GM19468 (cell line): ENCODE measurements around the gene OTOP3.
"Not testable (repeated sequence)": the region's sequence is repeated elsewhere in the genome, so short reads cannot be mapped to it uniquely, and the experiment has no call there.

Experiments
- ATAC-seq: cut with Tn5 transposase; IDR thresholded peaks from one replicate; pipeline ENCODE4 v1.9.1; 2021; ENCODE audit warnings: mild to moderate bottlenecking, moderate library complexity, moderate number of reproducible peaks; ENCODE audit not compliant: unreplicated experiment; ENCODE audit errors: extremely low read depth

Gene OTOP3

DNA sequence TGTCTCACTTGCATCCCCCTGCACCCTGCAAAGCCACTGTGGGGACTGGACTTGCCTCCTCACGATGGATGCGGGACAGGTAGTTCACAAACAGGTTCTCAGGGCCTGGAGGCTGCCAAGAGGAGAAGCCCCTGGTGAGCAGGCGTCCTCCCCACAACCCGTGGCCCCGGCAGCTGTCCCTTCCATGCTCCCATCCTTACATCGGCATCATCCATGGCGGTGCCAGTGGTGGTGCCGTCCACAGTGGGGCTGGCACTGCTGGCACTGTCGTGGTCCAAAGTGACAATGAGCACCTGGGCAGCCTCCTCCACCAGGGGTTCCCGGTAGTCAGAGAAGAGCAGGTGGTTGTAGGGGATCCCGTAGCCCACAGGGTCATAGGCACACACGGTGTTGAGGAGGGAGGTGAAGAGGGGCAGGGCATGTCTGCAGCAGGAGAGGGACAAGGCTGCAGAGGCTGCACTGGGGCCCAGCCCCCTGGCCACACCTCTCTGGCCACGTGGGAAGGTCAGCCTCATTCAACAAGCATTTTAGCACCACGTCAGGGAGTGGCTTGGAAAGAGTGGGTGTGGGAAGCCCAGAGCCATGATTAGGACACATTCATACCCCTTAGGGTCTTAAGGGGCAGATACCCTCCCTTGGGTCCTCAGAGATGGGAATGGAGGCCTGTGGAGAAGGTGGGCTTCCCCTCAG lies 24.3 kb downstream of the OTOP3 start:
- no peak for ATAC-seq

DNA sequence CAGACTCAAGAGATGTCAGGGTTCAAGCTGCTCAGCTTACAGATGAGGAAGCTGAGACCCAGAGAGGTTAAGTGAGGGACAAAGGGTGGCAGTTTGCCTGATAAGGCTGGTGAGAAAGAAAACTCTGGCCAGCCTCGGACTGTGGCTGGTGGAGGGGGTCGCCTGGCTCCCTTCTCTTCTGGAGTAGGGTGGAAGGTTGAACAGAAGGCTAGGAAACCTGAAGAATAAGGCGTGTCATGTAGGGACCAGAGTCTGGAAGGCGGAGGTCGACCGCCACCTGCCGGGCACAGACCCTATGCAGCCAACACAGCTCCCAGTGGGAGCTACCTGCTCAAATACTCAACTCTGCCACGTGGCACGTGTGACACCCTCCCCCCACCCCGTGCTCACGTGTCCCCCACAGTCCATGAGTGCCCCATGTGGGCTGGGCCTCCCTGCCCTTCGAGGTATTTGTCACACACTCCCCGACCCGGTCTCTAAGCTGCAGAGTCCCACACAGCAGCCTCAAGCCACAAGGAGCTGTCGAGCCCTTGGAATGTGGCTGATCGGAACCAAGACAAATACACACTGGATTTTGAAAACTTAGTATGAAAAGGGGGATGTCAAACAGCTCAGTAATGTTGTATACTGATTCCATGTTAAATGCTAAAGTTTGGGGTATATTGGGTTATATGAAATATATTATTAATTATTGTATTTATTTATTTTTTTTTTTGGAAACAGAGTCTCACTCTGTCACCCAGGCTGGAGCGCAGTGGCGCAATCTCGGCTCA lies 25.1 kb downstream of the OTOP3 start:
- ATAC-seq, result peak; percentile 36

DNA sequence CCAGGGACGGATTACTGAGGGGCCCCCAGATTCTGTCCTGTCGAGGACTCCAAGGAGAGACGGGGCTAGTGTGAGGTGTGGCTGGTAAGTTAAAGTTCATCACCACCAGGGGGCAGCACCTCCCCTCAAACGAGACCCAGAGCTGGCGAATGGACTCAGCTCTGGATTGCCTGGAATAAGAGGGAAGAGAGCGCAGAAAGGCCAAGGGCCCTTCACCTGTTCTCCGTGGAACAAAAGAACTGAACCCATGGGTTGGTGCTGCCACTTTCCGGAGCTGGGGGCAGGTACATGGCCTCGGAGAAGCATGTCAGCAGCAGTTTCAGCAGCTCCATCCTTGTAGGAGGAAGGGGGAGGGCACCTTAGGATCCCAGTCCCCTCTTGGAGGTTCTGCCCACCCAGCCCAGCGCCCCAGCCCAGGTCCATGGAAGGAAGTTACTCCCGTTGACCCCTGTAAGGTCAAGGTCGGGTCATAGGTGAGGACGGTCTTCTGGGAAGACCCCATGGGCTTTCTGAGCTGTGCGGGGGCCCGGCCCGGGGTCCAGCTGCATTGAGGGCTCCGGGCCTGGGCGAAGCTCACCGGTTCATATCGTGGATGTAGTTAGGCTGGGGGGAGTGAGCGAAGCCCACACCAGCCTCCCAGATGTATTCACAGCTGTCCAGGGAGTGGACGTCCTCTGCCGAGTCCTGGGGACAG lies 26.1 kb downstream of the OTOP3 start:
- no peak for ATAC-seq

DNA sequence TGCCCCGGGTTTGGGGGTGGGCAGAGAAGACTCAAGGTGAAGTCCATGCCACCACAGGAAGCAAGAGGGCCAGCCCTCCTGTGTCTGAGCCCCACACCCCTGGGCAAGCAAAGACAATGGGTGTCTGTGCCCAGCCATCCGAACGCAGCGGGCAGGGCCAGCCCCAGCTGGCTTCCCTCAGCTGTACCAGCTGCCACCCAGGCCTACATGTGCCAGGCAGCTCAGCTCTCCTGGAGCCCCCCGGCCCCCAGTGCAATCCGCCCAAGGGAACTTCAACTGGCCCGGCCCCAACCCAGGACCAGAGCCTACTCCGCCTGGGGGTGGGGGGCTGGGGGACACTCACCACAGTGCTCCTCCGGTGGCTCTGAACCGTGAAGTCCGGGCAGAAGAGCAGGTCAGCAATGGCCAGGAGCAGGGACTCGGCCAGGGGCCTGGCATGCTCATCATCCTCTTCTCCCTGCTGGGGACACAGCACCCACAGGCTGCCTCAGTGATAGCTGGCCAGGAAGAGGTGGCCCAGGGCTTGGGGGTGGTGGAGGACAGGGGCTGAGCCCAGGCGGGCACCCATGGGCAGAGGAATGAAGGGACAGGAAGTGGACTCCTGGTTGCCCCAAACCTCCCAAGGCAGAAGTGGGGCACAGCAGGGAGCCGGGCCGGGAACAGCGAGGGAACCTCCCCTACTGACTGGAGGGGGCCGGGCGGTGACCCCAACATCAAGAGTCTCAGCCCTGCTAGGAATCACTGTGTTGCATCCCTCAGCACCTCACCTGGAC lies 27.1 kb downstream of the OTOP3 start:
- ATAC-seq, result no peak

DNA sequence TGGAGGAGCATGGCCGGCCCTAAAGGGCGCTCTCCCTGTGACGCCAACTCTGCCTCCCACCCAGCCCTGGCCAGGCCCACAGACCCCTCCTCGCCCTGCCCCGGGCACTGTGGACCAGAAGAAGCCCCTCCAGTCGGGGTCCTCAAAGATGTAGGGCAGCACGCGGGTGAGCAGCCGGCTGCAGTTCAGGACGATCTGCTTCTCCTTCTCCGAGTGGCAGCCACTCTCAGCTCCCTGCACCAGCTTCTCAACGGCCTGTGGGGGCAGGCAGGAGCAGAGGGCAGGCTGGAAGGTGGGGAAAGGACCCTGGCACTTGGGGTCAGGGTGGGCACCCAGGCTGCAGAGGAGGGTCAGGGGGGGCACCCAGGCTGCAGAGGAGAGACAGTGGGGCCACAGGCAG lies 28.0 kb downstream of the OTOP3 start:
- no peak for ATAC-seq

DNA sequence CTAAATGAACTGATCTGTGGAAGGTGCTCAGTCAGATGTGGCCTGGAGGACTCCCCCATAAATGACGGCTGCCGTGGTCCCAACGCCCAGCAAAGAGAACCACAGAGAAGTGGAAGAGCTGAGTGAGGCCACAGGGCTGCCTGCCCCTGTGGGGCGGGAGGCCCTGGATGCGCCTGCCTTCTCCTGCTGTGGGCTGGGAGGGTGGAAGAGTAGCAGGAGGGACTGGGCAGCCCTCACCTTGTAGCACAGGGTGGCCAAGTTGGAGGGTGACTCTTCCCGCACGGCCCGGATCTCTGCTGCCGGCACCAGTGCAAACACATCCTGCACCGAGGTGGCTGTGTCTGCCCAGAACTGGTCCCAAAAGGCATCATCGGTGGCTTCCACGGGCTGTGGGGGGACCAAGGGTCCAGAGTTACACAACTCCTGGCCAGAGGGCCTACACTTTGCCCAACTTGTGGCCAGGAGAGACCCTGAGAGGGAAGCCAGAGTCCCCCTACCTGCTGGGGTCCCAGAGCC lies 28.6 kb downstream of the OTOP3 start:
- ATAC-seq, result no peak

DNA sequence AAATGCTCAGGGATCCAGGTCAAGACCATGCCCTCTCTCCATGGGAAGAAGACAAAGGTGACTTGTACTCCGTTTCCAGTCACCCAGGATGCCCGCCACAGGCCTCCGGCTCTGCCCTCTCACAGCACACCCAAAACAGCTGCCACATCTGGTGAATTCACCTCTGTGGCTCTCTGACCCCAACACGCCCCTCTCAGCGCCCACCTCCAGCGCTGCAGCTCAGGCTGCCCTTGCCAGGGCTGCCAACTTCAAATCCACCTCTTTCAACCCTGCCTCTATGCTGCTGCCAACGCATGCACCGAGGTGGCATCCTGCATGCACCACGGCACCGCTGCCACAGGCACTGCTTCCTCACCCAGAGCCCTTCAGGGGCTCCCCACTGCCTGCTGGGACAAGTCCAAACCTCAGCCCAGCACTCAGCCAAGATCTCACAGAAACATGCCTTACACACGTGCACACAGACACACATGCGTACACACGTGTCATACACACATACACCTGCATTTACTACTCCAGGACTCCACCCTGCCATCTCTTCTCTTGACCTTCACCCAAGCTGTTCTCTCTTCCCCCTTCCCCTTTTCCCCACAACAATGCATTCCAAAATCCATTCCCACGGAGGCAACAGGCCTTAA lies 29.4 kb downstream of the OTOP3 start:
- no peak for ATAC-seq

DNA sequence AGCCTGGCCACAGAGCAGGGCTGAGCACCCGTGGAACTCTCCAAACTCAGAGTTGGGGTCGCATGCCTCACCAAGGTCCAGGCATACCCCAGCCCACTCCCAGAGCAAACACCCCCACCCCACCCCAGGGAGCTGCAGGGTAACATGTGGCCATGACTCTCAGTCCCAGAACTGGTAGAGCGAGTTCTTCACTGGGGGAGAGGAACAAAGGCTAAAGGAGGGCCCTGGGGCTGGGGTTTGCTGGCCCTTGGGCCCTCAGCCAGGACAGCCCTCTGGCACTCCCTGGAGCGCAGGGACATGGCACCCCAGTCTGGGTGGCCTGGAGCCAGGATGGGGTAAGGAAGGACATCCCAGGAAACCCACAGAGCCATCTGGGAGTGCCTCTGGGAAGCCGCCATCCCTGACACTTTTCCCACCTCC lies 32.7 kb downstream of the OTOP3 start:
- ATAC-seq, result no peak

DNA sequence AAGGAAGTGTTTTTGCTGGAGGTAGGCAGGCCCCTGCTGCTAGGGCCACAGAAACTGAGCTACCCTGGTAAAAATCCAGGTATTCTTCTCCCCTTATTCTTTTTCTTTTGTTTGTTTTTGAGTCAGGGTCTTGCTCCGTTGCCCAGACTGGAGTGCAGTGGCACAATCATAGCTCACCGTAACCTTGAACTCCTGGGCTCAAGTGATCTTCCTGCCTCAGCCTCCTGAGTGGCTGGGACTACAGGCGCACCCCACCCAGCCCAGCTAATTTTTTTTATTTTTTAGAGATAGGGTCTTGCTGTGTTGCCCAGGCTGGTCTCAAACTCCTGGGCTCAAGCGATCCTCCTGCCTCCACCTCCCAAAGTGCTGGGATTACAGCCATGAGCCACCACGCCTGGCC lies 33.8 kb downstream of the OTOP3 start:
- not testable (repeated sequence) for ATAC-seq

DNA sequence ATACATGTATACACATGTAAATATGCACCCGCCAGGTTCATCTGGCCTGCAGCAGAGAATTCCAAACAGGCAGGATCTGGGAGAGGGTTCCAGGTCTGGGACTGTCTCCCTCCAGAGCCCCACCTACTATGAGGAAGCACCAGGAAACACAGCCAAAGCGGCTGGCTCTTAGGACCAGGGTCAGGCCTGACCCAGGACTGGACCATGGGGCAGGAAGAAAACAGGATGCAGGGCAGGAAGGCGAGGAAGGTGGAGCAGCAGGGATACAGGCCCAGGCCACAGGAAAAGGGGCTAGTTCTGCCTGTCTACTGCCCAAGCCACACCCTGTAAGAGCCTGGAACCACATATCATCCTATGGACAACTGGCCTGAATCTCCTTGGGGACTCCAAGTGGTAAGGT lies 34.7 kb downstream of the OTOP3 start:
- no peak for ATAC-seq

DNA sequence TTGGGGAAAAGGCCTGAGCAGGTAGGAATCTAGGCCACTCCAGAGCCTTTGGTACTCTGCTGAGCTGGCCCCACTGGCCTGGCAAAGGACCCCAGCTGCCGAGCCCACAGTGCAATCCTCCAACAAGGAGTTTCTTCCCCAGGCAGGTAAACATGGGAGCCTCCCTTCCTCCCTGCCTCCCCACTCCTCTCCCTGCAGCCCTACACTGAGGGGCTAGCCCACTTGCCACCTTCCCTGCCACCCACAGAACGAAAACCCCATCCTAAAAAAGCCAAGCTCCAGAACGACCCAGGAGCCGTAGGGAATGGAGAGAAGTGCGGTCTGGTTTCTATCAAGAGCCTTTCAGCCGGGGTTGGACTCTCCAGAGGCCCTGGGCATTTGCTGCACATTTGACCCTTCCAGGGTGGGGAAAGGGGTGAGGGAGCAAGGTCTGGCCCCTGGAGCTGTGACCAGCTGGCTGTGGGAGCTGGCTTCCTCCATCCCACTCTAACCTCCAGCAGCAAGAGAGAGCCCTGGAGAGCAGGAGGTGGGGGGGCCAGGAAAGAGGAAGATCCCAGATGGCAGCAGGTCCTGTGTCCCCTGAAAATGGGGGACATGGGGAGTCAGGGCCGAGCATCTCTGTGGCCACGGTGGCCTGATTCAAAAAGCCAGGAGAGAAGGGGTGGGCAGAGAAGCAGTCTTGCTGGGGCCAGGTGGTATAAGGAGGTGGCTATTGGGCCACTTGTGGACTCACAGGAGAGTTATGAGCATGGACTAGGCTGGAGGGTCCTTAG lies 35.6 kb downstream of the OTOP3 start:
- ATAC-seq, result no peak

DNA sequence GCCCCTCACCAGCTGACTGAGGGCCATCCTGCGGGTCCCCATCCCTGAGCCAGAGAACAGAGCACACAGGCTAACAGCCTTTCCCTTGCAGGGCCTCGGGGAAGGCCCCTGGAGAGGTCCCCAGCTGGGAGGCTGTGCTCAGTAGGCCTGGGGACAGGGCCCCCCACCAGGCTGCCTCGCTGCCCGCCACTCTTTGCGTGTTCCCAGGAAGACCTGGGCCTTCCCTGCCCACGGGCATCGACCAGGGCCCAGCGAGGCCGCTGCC lies 36.1 kb downstream of the OTOP3 start:
- no peak for ATAC-seq

DNA sequence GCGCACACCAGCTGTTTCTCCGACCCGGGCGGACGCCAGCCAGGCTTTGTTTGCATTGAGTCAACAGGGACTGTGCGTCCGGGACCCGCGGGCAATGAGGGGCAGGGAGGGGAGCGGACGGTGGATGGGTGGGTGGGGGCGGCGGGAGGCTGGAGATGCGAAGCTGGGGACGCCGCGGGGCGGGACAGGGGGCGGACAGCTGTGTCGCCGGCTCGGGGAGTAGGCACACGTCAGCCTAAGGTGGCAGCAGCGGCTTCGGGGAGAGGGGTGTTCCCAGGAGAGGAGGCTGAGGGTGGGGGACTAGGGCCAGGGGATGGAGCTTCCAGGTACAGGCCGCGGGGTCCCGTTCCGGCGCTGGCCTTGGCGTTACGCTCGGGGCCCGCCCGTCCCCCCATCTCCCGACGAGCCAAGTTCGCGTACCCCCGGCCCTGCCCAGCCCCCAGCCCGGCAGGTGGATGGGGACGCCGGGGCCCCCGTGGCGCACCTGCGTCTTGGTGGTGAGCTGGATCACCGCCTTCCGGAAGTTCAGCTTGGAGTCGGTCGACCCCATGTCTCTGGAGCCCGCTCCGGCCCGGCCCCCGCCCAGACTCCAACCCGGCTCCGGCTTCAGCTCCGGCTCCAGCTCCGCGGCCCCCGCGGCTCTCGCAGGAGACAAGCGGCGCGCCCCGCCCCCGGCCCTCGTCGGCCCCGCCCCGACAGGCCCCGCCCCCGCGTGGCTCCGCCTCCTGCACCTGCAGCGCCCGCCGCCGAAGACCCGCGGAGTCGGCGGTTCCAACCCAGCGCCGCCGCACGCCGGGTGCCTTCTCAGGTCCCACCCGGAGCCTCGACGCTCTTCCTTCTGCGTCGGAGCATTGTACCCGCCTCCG lies 36.6 kb downstream of the OTOP3 start, which contains the start of gene HID1:
Gene HID1 (minus strand): TSS at position 653 of the 866 bp plus-strand sequence. CDS start 103 bp downstream, at position 550.
- ATAC-seq, result no peak

DNA sequence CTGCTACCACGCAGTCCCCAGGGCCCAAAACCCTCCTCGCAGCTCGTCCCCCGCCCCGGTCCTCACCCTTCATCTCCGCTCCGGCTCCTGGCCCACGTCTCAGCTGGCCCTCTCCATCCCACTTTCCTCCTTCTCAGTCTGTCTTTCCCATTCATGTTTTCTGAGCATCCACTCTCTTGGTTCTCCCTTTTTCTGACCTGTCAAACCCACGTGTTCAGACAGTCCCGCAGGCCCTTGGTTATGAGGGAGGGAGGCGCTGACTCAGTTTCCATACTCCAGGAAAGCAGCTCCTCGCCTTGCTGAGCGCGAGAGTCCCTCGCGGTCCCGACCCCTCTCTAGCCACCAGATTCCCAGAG lies 37.3 kb downstream of the OTOP3 start:
- no peak for ATAC-seq

DNA sequence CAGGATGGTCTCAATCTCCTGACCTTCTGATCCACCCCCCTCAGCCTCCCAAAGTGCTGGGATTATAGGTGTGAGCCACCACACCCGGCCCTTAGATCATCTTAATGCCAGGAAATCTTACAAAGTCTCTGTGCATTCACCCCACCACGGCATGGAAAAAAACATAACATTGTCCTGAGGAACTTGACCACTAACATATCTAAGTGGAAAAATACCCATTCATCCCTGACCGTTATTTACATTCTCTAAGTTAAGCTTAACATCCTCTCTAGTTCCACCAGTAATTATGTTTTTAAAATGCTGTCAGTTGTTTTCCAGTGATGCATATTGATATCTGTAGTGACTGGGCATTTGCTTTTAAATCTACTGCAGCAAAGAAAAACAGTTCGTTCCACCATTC lies 40.2 kb downstream of the OTOP3 start:
- no peak for ATAC-seq

DNA sequence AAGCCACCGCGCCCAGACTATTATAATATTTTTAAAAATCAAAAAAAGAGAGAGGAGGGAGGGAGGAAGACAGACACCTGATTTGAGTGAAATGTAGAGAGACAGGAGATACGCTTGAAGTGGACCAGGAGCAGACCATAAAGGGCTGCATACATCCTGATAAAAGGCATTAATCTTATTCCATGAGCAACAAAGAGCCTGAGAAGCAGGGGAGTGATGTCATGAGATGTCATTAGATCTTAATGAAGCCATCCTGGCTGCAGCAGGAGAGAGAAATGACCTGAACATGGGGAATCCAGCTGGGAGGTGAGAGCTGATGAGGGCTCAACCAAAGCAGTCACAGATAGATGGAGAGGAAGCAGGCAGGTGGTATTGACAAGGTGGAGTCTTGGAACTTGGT lies 42.1 kb downstream of the OTOP3 start:
- ATAC-seq, result no peak

DNA sequence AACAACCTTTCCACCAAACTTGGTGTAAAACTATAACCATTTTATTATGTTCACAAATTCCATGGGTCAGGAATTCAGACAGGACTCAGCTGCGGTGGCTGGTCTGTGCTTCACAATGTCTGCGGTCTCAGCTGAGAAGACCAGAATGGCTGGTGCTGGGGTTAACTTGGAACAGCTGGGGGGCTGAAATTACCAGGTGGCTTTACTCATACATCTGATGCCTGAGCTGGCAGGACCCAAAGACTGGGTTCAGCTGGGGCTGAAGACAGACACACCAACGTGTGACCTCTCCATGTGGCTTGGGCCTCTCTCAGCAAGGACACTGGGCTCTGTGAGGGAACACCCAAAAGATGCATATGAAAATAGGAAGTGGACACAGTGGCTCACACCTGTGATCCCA lies 42.5 kb downstream of the OTOP3 start:
- ATAC-seq, result no peak

DNA sequence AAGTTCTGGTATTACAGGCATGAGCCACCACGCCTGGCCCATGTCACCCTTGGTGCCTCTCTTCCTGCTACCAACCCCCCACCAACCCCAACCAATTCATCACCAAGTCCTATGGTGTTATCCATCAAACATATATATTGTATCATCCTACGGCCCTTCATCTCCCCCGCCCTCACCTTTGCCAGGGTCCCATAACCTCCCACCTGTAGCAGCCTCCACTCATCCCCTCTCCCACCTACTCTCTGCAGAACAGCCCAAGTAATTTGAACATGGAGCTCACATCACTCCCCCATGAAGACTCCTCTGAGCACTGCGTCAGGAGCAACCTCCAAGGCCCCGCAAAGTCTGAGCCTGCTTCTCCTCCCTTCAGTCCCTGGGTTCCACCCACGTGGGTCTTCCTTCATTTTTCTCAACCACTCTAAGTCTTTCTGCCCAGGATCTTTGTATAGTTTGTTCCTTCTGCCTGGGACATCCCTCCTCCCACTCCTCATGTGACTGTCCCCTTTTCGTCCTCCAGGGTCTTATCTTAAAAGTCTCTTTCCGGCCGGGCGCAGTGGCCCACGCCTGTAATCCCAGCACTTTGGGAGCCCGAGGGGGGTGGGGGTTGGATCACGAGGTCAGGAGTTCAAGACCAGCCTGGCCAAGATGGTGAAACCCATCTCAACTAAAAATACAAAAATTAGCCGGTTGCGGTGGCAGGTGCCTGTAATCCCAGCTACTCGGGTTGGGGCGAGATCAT lies 43.9 kb downstream of the OTOP3 start:
- ATAC-seq, result no peak
